HL-60/S4 treated with phorbol 12-myristate 13-acetate at 8.2 ng/mL for 4 days and 3 days (cell line): ENCODE results near the gene SHC4.
"Not testable (repeated sequence)": the region's sequence is repeated elsewhere in the genome, so short reads cannot be mapped to it uniquely, and the experiment has no call there.

Experiments
- in situ Hi-C: fragments of 300-500 bp; cut with MboI; formaldehyde crosslinking; loops from 2 replicates; pipeline ENCODE4 v1.15.0; 2022; ENCODE audit warnings: low sequenced_read_pairs

Gene SHC4

GRCh38 chr15:48928877-48929538 is 34.7 kb downstream of the SHC4 start:
- in situ Hi-C loops: no loop called here

DNA sequence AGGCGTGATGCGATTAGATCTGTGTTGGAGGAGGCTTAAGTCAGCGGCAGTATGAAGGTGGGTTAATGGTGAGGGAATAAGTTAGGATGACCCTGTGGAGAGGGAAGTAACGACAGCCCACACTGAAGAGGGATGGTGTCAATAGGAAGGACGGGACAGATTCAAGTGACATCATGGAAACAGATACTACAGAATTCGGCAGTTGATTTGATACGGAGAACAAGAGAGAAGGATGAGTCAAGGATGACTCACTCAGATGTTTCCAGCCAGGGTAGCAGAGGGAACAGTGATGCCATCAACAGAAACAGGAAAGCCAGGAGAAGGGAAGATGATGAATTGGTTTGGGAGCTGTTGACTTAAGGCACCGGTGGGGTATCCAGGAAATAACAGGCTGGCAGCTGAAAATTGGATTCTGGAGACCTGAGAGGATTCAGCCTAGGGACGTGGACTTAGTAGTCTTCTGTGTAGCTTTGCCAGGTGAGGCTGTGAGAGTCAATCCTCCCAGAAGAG is 38.0 kb downstream of the SHC4 start:
- in situ Hi-C loops: no loop called here

DNA sequence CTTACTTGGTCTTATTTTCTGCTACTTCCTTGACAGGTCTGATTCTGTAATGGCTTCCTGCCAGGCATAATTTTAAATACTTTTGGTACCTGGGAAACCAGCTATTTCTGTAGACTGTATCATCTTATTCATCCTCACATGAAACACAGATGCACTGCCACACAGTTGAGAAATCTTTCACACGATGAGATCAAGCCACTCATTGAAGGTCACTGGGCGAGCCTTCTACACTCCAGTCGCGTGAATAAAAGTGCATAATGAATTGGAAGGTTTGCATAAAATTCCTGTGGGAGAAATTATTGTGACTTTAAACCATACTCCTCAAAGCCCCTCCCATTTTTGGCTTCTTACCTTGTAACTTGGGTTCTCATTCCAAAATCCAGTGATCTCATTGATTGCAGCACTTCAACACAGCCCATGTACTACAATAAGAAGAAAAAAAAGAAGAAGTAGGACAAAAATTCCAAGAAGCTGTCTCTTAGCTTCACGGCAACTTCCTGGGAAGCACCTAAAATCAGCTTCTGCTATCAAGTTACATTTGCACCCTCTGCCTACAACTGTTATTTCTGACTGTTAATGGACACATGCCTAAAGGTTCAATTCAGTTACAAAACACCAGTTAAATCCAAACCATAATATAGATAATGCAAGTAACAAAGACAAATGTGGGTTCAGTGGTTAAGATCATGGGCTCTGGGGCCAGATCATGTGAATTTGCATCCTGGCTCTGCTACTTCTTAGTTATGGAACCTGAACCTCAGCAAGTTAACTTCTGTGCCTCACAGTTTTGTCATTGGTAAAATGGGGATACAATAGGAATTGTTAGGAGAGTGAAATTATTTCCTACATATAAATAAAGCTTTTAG is 39.0 kb downstream of the SHC4 start:
- in situ Hi-C loops: no loop called here

DNA sequence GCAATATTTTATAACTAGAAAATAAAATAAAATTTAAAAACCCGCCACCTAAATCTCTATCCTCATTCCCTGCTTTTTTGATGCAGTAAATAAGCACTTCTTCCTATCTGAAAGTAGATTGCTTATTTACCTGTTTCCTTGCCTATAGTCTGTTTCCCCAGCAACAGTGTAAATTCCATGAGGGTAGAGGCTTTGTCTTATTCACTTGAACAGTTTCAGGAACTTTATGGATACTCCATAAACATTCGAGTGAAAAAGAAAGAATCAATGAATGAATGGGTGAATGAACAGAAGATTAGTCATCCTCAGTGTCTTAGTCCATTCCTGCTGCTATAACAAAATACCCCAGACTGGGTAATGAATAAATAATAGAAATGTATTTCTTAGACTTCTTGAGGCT is 41.7 kb downstream of the SHC4 start:
- in situ Hi-C loops: no loop called here

DNA sequence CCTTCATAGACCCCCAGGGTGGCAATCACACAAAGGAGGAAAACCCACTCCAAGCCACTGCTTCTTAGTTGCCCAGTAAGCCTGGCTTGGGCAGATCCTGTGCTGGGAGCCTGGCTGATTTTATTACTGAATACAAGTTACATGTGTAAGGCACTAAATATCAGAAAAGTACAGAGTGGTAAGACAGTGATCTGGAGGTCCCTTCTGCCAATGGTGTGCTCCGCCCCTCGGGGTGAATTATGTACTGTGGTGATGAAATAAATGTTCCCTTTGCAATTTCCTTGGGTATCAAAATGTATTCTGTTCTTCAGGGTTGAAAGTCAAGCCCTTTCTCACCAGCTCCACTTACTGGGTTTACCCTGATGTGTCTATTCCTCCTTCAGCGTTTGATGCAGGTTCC is 47.0 kb downstream of the SHC4 start:
- in situ Hi-C loops: no loop called here

GRCh38 chr15:48915861-48916260 is 47.9 kb downstream of the SHC4 start:
- in situ Hi-C loops: no loop called here

DNA sequence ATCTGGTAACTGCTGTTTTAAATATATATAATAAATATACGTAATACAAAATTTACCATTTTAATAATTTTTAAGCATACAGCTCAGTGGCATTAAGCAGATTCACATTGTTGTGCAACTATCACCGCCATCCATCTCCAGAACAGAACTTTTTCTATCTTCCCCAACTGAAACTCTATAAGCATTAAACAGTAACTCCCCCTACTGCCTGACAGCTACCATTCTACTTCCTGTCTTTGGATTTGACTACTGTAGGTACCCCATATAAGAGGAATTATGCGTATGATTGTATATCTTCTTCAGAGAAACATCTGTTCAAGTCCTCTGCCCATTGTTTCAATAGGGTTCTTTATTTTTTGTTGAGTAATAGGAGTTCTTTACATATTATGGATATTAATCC is 49.0 kb downstream of the SHC4 start:
- in situ Hi-C loops: no loop called here

- in situ Hi-C loops: no loop called here
These were observed 50.6 kb downstream of the SHC4 start for GRCh38 chr15:48913141-48913540.

- in situ Hi-C loops: not testable (repeated sequence)
These were observed 53.2 kb downstream of the SHC4 start for GRCh38 chr15:48910554-48910953.

DNA sequence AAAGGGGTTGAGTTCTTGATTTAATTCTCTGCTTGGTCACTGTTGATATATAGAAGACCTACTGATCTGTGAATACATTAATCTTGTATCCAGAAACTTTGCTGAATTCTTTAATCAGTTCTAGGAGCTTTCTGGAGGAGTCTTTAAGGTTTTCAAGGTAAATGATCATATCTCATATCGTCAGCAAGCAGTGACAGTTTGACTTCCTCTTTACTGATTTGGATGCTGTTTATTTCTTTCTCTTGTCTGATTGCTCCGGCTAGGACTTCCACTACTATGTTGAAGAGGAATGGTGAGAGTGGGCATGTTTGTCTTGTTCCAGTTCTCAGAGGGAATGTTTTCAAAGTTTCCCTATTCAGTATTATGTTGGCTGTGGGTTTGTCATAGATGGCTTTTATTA is 54.4 kb downstream of the SHC4 start:
- in situ Hi-C loops: not testable (repeated sequence)

DNA sequence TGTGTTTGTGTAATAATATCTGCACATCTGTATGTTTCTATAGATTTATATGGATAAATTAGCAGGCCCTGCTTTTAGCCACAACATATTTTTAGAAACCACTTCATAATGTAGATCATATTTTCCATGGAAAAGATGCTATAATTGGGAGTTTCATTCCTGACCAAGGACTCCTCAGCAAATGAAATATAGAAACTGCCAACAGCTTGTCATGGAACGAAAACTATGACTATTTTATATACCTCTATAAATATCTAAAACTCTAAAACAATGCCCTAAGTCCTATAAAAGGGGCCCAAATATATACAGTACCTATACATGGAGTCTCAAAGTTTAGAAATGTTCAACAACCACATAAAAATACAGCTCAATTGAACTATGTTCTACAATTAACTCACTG is 57.9 kb downstream of the SHC4 start:
- in situ Hi-C loops: no loop called here

DNA sequence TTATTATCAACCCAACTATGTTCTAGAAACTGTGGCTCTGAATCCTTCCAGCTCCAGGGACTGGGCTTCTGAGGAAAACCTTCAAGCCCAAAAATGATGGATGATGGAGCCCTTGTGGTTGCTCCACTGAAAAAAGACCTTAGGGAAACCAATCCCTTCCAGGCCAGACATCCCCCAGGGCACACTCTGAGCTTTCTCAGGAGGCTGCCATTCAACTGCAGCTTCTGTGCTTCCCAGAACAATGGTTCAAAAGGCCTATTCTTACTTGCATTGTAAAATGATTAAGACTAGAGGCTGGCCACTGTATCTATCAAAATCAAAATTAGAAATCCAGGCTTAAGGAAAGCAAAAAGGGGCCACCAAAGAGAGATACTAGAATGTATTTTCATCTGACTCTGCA is 58.5 kb downstream of the SHC4 start:
- in situ Hi-C loops: no loop called here

DNA sequence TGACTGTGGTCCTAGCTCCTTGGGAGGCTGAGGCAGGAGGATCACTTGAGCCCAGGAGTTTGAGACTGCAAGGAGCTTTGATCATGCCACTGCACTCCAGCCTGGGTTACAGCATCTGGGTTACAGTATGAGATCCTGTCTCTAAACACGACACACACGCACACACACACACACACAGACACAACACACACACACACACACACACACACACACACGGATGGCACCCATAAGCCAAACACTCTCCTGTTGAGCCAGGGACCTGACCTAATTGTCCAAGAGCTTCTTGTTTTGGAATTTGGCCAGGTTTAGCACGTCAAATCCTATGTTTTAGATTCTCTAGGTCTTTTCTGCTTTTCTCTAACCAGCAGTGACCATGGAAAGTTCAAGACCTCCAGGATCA is 59.0 kb downstream of the SHC4 start:
- in situ Hi-C loops: no loop called here

DNA sequence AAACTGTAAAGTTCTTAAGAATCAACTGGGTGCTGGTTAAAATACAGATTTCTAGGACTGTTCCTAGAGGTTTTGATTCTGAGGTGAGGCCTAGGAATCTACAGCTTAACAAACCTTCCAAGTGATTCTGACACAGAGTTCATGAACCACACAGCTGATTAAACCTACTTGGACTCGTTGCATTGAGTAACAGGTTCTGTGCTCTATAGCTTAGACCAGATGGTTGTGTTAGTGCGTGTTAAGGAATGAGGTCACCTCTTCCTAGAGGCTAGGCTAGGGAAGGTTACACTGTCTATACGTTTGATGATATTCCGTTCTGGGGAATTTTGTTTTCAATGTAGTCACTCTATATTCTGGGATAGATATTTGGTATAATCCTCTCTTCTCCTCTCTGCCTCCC is 63.9 kb downstream of the SHC4 start:
- in situ Hi-C loops: no loop called here

- in situ Hi-C loops: no loop called here
These were observed 65.3 kb downstream of the SHC4 start for GRCh38 chr15:48898446-48898845.

DNA sequence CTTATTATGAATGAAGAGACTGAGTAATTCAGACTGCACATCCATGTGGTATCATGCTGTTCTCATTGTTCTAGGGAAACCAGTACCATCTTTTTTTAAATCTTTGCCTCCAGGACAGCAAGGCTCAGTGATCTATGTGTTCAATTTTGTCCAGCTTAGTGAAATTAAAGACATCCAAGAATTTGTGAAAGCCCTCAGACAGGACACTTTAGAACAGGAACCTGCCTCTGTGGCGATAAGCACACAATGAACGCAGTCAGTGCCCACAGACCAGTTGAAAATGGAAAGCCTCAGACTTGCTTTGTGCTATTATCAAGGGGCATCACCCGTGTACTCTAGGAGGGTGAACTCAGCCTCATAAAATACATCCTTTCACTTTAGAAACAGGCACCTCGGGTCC is 65.7 kb downstream of the SHC4 start:
- in situ Hi-C loops: no loop called here

DNA sequence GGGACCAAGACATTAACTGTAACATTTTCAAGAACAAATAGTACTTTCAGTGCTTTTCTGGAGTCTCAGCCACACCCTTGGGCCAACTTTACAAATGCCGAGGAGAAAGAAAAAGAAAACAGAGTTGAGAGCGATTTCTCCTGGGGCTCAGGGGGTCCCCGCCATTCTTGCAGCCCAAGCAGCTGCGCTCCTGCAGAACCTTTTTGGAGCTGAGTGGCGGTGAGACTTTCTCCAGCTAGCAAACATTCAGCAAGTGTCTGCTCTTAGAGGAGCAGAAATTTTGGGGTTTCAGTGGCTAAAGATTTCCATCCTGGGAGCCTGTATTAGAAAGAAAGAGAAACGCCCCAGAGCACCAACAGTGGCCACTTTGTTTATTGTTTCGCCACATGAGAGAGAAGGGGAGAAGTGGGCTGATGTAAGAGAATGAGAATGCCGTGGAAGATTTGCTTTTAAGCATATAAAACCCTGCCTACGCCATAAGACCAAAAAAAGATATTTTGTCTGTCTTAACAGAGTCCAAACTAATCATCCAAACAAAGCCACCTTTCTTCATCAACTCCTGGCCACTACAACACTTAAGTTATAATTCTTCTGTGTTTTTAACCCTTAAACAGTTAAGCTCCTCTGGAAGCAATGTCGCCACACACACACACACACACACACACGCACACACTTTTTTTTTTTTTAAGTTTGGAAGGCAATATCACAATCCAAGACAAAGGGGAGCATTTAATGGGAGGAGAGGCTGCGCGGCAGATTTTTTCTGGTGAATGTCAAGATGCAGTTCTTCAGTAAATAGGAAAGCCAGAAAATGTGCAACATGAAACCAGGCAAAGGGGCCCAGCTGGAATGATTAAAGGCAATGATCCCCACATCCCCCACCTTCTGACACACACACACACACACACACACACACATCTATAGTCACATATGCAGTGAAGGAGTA is 66.6 kb downstream of the SHC4 start:
- in situ Hi-C loops: no loop called here

GRCh38 chr15:48893311-48893710 is 70.4 kb downstream of the SHC4 start:
- in situ Hi-C loops: no loop called here

DNA sequence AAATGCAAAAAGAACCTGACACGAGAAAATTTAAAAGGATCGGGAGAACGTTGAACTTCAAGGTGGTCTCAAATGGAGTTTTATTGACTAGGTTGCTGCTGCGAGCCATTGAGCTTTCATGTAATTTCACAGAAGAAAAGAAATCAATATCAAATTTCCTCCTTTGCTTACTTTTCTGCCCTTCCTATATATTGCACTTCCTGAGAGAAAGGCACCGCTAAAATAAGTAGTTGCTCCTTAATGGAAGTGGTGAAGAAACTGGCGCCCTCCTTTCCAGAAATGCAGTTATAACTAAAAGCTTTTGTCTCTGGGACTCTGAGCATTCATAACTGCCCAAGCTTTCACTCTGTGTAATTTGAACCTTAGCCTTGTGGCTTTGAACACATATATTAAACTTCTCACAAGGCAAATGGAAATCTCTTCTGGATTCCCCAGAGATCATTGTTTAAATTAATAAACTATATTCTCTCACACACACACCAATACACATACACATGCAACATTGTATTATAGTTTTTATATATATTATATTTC is 72.4 kb downstream of the SHC4 start:
- in situ Hi-C loops: no loop called here

DNA sequence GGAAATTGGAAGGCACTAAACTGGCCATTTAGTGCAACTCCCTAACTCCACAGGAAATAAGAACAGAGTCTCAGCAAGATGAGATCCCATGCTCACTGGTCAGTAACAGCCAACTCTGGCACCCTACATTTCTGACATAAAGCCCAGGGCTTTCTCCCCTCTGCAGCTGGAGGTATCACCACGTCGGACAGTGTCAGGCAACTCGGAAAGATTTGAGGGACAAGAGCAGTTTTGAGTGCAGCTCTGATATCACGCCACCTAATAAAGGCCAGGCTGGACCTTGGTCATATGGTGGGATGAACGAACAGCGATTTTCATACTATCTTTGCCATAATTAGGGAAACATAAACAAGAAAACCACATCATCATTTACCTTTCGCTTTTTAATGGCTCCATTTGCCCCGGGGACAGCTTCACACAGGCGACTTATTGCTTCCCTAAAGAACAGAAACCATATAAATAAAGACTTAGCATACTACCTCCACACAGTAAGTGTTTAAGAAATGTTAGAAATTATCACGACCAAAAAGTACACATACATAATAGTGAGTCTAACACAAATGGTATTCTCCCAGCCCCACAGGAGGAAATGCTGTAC is 73.2 kb downstream of the SHC4 start:
- in situ Hi-C loops: no loop called here

DNA sequence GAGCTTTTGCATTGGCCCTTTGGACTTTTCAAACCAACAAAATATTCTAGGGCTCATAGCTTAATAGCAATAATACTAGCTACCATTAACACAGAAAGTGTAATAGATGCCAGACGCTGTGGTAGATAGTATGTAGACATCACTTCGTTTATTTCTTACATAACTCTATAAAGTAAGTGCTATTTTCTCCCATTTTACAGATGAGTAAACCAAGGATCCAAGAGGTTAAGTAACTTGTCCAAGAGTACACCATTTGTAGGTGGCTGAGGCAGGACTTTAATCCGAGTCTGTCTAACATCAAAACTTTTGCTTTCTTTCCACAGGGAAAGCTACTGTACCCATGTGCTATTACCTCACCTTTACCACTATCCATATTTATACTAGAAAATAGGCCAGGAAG is 73.8 kb downstream of the SHC4 start:
- in situ Hi-C loops: no loop called here
